NCI-H2227 (cell line): Measurements from ENCODE around the gene MYO3A.
"Not testable (repeated sequence)": the region's sequence is repeated elsewhere in the genome, so short reads cannot be mapped to it uniquely, and the experiment has no call there.

ENCODE experiments used
- DNase-seq: peaks from one replicate; lab custom pipeline; 2025; ENCODE audit not compliant: unreplicated experiment; lab: John Stamatoyannopoulos, UW

MYO3A gene

GRCh38 chr10:26067680-26068079, 133.7 kb downstream of the MYO3A start:
- no peak for DNase-seq

- DNase-seq: not testable (repeated sequence)
Measured at GRCh38 chr10:26080971-26081370, 146.9 kb downstream of the MYO3A start.

- no peak for DNase-seq
Measured at GRCh38 chr10:26081459-26081858, 147.4 kb downstream of the MYO3A start.

- DNase-seq: no peak
Measured at GRCh38 chr10:26085549-26085948, 151.5 kb downstream of the MYO3A start.

- DNase-seq: no peak
Measured at GRCh38 chr10:26087666-26088065, 153.6 kb downstream of the MYO3A start.

- no peak for DNase-seq
Measured at GRCh38 chr10:26090026-26090425, 156.0 kb downstream of the MYO3A start.

GRCh38 chr10:26090762-26091161, 156.7 kb downstream of the MYO3A start:
- DNase-seq: no peak

- DNase-seq: no peak
Measured at GRCh38 chr10:26093229-26093628, 159.2 kb downstream of the MYO3A start.

GRCh38 chr10:26095781-26096180, 161.8 kb downstream of the MYO3A start:
- DNase-seq: no peak

GRCh38 chr10:26097549-26097948, 163.5 kb downstream of the MYO3A start:
- DNase-seq: not testable (repeated sequence)

GRCh38 chr10:26112532-26112931, 178.5 kb downstream of the MYO3A start:
- no peak for DNase-seq

- DNase-seq: no peak
Measured at GRCh38 chr10:26138613-26139012, 204.6 kb downstream of the MYO3A start.

GRCh38 chr10:26156019-26156418, 222.0 kb downstream of the MYO3A start:
- DNase-seq: no peak

- no peak for DNase-seq
Measured at GRCh38 chr10:26157734-26158133, 223.7 kb downstream of the MYO3A start.

GRCh38 chr10:26169466-26169865, 235.4 kb downstream of the MYO3A start:
- no peak for DNase-seq

- DNase-seq: no peak
Measured at GRCh38 chr10:26172131-26172530, 238.1 kb downstream of the MYO3A start.

- no peak for DNase-seq
Measured at GRCh38 chr10:26173837-26174236, 239.8 kb downstream of the MYO3A start.

- no peak for DNase-seq
Measured at GRCh38 chr10:26177341-26177740, 243.3 kb downstream of the MYO3A start.

GRCh38 chr10:26194275-26194674, 260.2 kb downstream of the MYO3A start:
- no peak for DNase-seq

- no peak for DNase-seq
Measured at GRCh38 chr10:26197248-26197647, 263.2 kb downstream of the MYO3A start.

GRCh38 chr10:26198119-26198518, 264.1 kb downstream of the MYO3A start:
- no peak for DNase-seq

GRCh38 chr10:26199841-26200240, 265.8 kb downstream of the MYO3A start:
- no peak for DNase-seq

- DNase-seq: no peak
Measured at GRCh38 chr10:26205223-26205622, 271.2 kb downstream of the MYO3A start.
